ENCODE measurements around the gene OR10S1. TPM values are rescaled to one million over a fixed set of nuclear protein-coding genes. Genes with fewer than 3 reads are reported as not detected.

Gene OR10S1
- total RNA-seq, 1 experiment from 2014 or later = not detected

GRCh38 chr11:123939317-123939716 lies 38.3 kb downstream of the OR10S1 start, which contains the start of gene OR4D5:
TSS of gene OR4D5 (plus strand) at chr11:123939617. CDS start at chr11:123939617, 0 bp downstream.
- no peaks in the 10 kb centered on the region for H3K4me1 ChIP-seq (ENCODE audit: insufficient read depth, low read length, poor library complexity, severe bottlenecking)
- no peak for DNase-seq (ENCODE audit: low spot score)
- POLR2A ChIA-PET (ENCODE audit: low non-redundant PET) = no interaction called here
- no peak within 1 kb of the TSS for H3K27ac ChIP-seq (ENCODE audit: low read depth, low read length, poor library complexity, severe bottlenecking)
- no peaks in the 10 kb centered on the region for H3K36me3 ChIP-seq (ENCODE audit: insufficient read depth, low read length, poor library complexity, severe bottlenecking)
- H3K9me3 ChIP-seq (ENCODE audit: low read depth, low read length, poor library complexity, severe bottlenecking) = no peaks in the 10 kb centered on the region
- TF ChIP-seq EZH2 (IDR thresholded peaks at IDR 0.05; ENCODE audit: borderline replicate concordance, low read depth, low read length, poor library complexity, severe bottlenecking) = no peak
- TF ChIP-seq, protein P1, sequence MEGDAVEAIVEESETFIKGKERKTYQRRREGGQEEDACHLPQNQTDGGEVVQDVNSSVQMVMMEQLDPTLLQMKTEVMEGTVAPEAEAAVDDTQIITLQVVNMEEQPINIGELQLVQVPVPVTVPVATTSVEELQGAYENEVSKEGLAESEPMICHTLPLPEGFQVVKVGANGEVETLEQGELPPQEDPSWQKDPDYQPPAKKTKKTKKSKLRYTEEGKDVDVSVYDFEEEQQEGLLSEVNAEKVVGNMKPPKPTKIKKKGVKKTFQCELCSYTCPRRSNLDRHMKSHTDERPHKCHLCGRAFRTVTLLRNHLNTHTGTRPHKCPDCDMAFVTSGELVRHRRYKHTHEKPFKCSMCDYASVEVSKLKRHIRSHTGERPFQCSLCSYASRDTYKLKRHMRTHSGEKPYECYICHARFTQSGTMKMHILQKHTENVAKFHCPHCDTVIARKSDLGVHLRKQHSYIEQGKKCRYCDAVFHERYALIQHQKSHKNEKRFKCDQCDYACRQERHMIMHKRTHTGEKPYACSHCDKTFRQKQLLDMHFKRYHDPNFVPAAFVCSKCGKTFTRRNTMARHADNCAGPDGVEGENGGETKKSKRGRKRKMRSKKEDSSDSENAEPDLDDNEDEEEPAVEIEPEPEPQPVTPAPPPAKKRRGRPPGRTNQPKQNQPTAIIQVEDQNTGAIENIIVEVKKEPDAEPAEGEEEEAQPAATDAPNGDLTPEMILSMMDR (conservative IDR thresholded peaks at IDR 0.05; ENCODE audit: low read depth, low read length) = no peak
- no TSS peak for BruUV-seq (replicated peaks)
- intact Hi-C loops (cut with micrococcal nuclease; ENCODE audit: unreplicated experiment) = no loop called here
- CTCF ChIA-PET = no interaction called here
- no peak within 1 kb of the TSS for H3K4me3 ChIP-seq (ENCODE audit: low read depth, low read length, poor library complexity, severe bottlenecking)
- H3K27me3 ChIP-seq (replicated peaks; ENCODE audit: insufficient read depth, low read depth, low read length, poor library complexity) = no peaks in the 10 kb centered on the region

Other genes with a start within 250 kb of the OR10S1 start
- 28.5 and 31.0 TPM in 2 replicates for gene ZNF202, start 236.1 kb downstream of the OR10S1 start, total RNA-seq (2021)
- not detected in 2 replicates for gene OR6X1, start 223.3 kb downstream of the OR10S1 start, total RNA-seq (2021)
- gene OR6M1, start 171.4 kb downstream of the OR10S1 start, total RNA-seq (2021) = not detected in 2 replicates
- not detected in 2 replicates for gene TMEM225, start 92.1 kb downstream of the OR10S1 start, total RNA-seq (2021)
- not detected in 2 replicates for gene OR8D4, start 75.6 kb downstream of the OR10S1 start, total RNA-seq (2021)
- not detected in 2 replicates for gene OR4D5, start 38.2 kb downstream of the OR10S1 start, total RNA-seq (2021)
- gene OR6T1, start 33.9 kb downstream of the OR10S1 start, total RNA-seq (2021) = not detected in 2 replicates
- gene OR10G6, start 17.4 kb upstream of the OR10S1 start, total RNA-seq (2021) = not detected in 2 replicates
- not detected in 2 replicates for gene OR10G4, start 35.2 kb upstream of the OR10S1 start, total RNA-seq (2021)
- gene OR10G9, start 45.2 kb upstream of the OR10S1 start, total RNA-seq (2021) = not detected in 2 replicates
- not detected in 2 replicates for gene OR10G8, start 49.0 kb upstream of the OR10S1 start, total RNA-seq (2021)
- not detected in 2 replicates for gene OR10G7, start 63.5 kb upstream of the OR10S1 start, total RNA-seq (2021)
- gene VWA5A, start 137.7 kb upstream of the OR10S1 start, total RNA-seq (2021) = 11.2 and 12.8 TPM in 2 replicates
- not detected in 2 replicates for gene OR10D3, start 205.6 kb upstream of the OR10S1 start, total RNA-seq (2021)